K562 (cell line): Measurements from ENCODE around the gene MED13L. TPM values are rescaled to one million over a fixed set of nuclear protein-coding genes. Genes with fewer than 3 reads are reported as not detected.
A peak's percentile ranks its signal among the peaks of the same experiment; 100 is the strongest.

ENCODE experiments used
- ATAC-seq: fragments of 200-7000 bp; cut with Tn5 transposase; 3 replicates; pipeline ENCODE4 v1.9.1; 2020; ENCODE audit warnings: moderate library complexity
- BruUV-seq: library from RNA; stranded (reverse); fragments of 400-500 nt; replicated peaks from 2 replicates; lab custom pipeline; 2021; lab: Mats Ljungman, UMichigan
- CTCF ChIA-PET: fragments of 300-600 bp; formaldehyde crosslinking; extraction: SDS; loops from one replicate; lab custom pipeline; 2021; ENCODE audit warnings: low intra/inter-chr PET ratio; lab: Yijun Ruan, JAX
- POLR2A ChIA-PET: fragments of 300-600, 350-650 bp; sonication (Branson Sonifier 250); formaldehyde crosslinking; extraction: SDS; loops from one replicate; lab custom pipeline; 2021; ENCODE audit warnings: antibody characterized with exemption, inconsistent platforms; lab: Yijun Ruan, JAX
- DNase-seq, 4 experiments: peaks; one replicate each; pipeline versions ENCODE4 v3.0.0 to v3.0.0-alpha.2; 2011 to 2018; ENCODE audit warnings: low spot score in 3 of 4, mixed read lengths in 3 of 4; ENCODE audit errors: extremely low read depth in 1 of 4
- FAIRE-seq: peaks from 2 replicates; lab custom pipeline; 2011; peaks lifted over from hg19 to GRCh38; lab: Jason Lieb, UNC
- H2AFZ ChIP-seq: 2 replicates; pipeline ENCODE4 v1.6.0; 2011; ENCODE audit warnings: low read depth, low read length, control low read depth, inconsistent platforms
- H3K27ac ChIP-seq: fragments of 200-600 bp; 3 replicates; pipeline ENCODE4 v1.8.0; 2011; ENCODE audit warnings: low read depth, mild to moderate bottlenecking, control low read depth, inconsistent platforms, low read length, moderate library complexity, mixed read lengths; ENCODE audit errors: extremely low read depth
- H3K27me3 ChIP-seq, 2 experiments: fragments of 300-600 bp in 1 of 2; 2 replicates in 1 of 2; 3 replicates in 1 of 2; pipeline versions ENCODE4 v1.6.0 to v1.8.0; 2011; ENCODE audit warnings: inconsistent platforms in 2 of 2, low read length in 2 of 2, mild to moderate bottlenecking in 1 of 2, mixed read lengths in 1 of 2, moderate library complexity in 1 of 2; ENCODE audit not compliant: control insufficient read depth in 2 of 2, insufficient read depth in 2 of 2
- H3K36me3 ChIP-seq: fragments of 300-600 bp; 3 replicates; pipeline ENCODE4 v1.8.0; 2011; ENCODE audit warnings: mild to moderate bottlenecking, low read length, inconsistent platforms; ENCODE audit not compliant: control insufficient read depth, insufficient read depth
- H3K4me1 ChIP-seq, 2 experiments: fragments of 200-600 bp in 1 of 2; replicated peaks in 1 of 2; 2 replicates in 1 of 2; 3 replicates in 1 of 2; pipeline versions ENCODE4 v1.5.1 to v1.8.0; 2011; ENCODE audit warnings: inconsistent platforms in 2 of 2, low read length in 2 of 2, mild to moderate bottlenecking in 1 of 2, mixed read lengths in 1 of 2, moderate library complexity in 1 of 2; ENCODE audit not compliant: control insufficient read depth in 2 of 2, insufficient read depth in 2 of 2
- H3K4me2 ChIP-seq: 2 replicates; pipeline ENCODE4 v1.6.1; 2011; ENCODE audit warnings: low read length, control low read depth, inconsistent platforms, mixed read lengths; ENCODE audit not compliant: insufficient read depth
- H3K4me3 ChIP-seq: fragments of 200-600 bp; sonication (generic), shearing (Covaris generic); 2 replicates; pipeline ENCODE4 v1.5.1; 2016; ENCODE audit warnings: control low read depth, inconsistent platforms
- H3K79me2 ChIP-seq: fragments of 200-600 bp; 3 replicates; pipeline ENCODE4 v1.8.0; 2011; ENCODE audit warnings: low read length, inconsistent platforms; ENCODE audit not compliant: control insufficient read depth, insufficient read depth
- H3K9ac ChIP-seq, 2 experiments: 2 replicates each; pipeline versions ENCODE4 v1.6.0 to v1.6.1; 2011; ENCODE audit warnings: low read depth in 2 of 2, low read length in 2 of 2, control low read depth in 1 of 2, inconsistent platforms in 1 of 2, mild to moderate bottlenecking in 1 of 2, mixed read lengths in 1 of 2; ENCODE audit not compliant: insufficient read depth in 1 of 2
- H3K9me1 ChIP-seq: one replicate; pipeline ENCODE4 v1.6.0; 2011; ENCODE audit warnings: inconsistent platforms, mild to moderate bottlenecking, low read length, moderate library complexity; ENCODE audit not compliant: control insufficient read depth, insufficient read depth
- H3K9me3 ChIP-seq: replicated peaks from 2 replicates; pipeline ENCODE4 v1.5.1; 2011; ENCODE audit warnings: low read depth, low read length, inconsistent platforms; ENCODE audit not compliant: control insufficient read depth, insufficient read depth
- H4K20me1 ChIP-seq: replicated peaks from 2 replicates; pipeline ENCODE4 v1.6.1; 2011; ENCODE audit warnings: low read length, inconsistent platforms, mixed read lengths; ENCODE audit not compliant: control insufficient read depth, insufficient read depth
- C11orf30 ChIP-seq: fragments of 450-650 bp; IDR thresholded peaks from 2 replicates; pipeline ENCODE4 v1.6.1; 2016; ENCODE audit warnings: low read depth, mild to moderate bottlenecking
- CBFA2T3 ChIP-seq: fragments of 450-650 bp; IDR thresholded peaks from 2 replicates; pipeline ENCODE4 v1.6.1; 2017
- MAFF ChIP-seq: IDR thresholded peaks from 2 replicates; pipeline ENCODE4 v1.6.1; 2012; ENCODE audit warnings: low read length, improper control_type of control experiment
- MAFG ChIP-seq: fragments of 450-650 bp; conservative IDR thresholded peaks from 2 replicates; pipeline ENCODE4 v1.6.1; 2016; ENCODE audit warnings: missing genetic modification characterization, missing compliant biosample characterization
- MAFK ChIP-seq: IDR thresholded peaks from 2 replicates; pipeline ENCODE4 v1.6.1; 2011; ENCODE audit warnings: low read length, improper control_type of control experiment
- MTA1 ChIP-seq: fragments of 450-650 bp; IDR thresholded peaks from 2 replicates; pipeline ENCODE4 v1.6.1; 2017; ENCODE audit warnings: borderline replicate concordance
- PHF20 ChIP-seq: fragments of 450-650 bp; IDR thresholded peaks from 2 replicates; pipeline ENCODE4 v1.6.1; 2018; ENCODE audit not compliant: partially characterized antibody
- POLR2H ChIP-seq: IDR thresholded peaks from 2 replicates; pipeline ENCODE4 v1.6.1; 2016; ENCODE audit warnings: missing genetic modification characterization, low read depth, mild to moderate bottlenecking, control low read depth, missing compliant biosample characterization, moderate library complexity
- RB1 ChIP-seq: fragments of 450-650 bp; IDR thresholded peaks from 2 replicates; pipeline ENCODE4 v1.6.1; 2017; ENCODE audit warnings: low read depth, mild to moderate bottlenecking
- ZNF197 ChIP-seq: fragments of 200-800 bp; sonication (Bioruptor generic); IDR thresholded peaks from 2 replicates; pipeline ENCODE4 v1.6.1; 2016; ENCODE audit warnings: low read depth, missing genetic modification characterization, missing compliant biosample characterization
- ZNF316 ChIP-seq: fragments of 450-650 bp; IDR thresholded peaks from 2 replicates; pipeline ENCODE4 v1.6.1; 2016
- ZNF436 ChIP-seq: fragments of 250-450, 450-650 bp; sonication (Bioruptor Pico); formaldehyde crosslinking; IDR thresholded peaks from 2 replicates; pipeline ENCODE4 v1.7.0; 2020; ENCODE audit warnings: mild to moderate bottlenecking
- ZNF583 ChIP-seq: fragments of 250-450 bp; sonication (Bioruptor Pico); IDR thresholded peaks from 2 replicates; pipeline ENCODE4 v1.4.0; 2020
- WGBS: fragments of 100-300 bp; shearing (Covaris generic); methylation state at CpG from one replicate; pipeline ENCODE4 v1.1.6; 2016; ENCODE audit warnings: low coverage, mixed read lengths; ENCODE audit not compliant: insufficient coverage; ENCODE audit errors: missing lambda C conversion rate; 5-methylcytosine and 5-hydroxymethylcytosine counted together
- in situ Hi-C: fragments of 300-500 bp; cut with MboI; formaldehyde crosslinking; loops from 4 replicates; pipeline ENCODE4 v1.15.0; 2018; ENCODE audit warnings: inconsistent platforms, mixed read lengths
- intact Hi-C: fragments of 100-400 bp; cut with micrococcal nuclease; formaldehyde crosslinking; loops from 2 replicates; pipeline ENCODE4 v1.14.2; 2022
- polyA plus RNA-seq, 8 experiments: library from polyadenylated mRNA; depleted of rRNA in 4 of 8; stranded (reverse) in 5 of 8; unstranded in 3 of 8; fragments of >200 nt; fragmentation: Nextera tagmentation in 2 of 8; fragmentation: Illumina TruSeq in 1 of 8; extraction: Ambion mirVana in 2 of 8; extraction: Trizol in 1 of 8; gene quantifications; 2 replicates each; pipeline versions ENCODE4 v1.2.1 to v1.2.3, GENCODE V29; 2011 to 2014; ENCODE audit warnings: inconsistent platforms in 1 of 8, missing spikeins in 1 of 8
- total RNA-seq, 7 experiments: library from RNA; depleted of rRNA in 6 of 7; stranded (reverse); fragments of >200 nt in 6 of 7; fragmentation: Illumina TruSeq in 2 of 7; extraction: Trizol in 2 of 7; gene quantifications; 2 replicates each; pipeline versions ENCODE4 v1.2.1 to v1.2.3, GENCODE V29; 2011 to 2021; ENCODE audit warnings: low replicate concordance in 1 of 7

MED13L gene
- total and polyA plus RNA-seq, 9 of the 15 experiments (the other 6 are each of a cell fraction or from before 2014, with no cell fraction given), result 13.4 to 90.3 (median 36.9) TPM

GRCh38 chr12:116274551-116275375 is 2.7 kb downstream of the MED13L start:
- peaks cover 71% of the 10 kb centered on the region for H3K79me2 ChIP-seq
- WGBS, result 9% methylated on average over 5 of the region's 5 CpGs
- H3K4me2 ChIP-seq, result no peak overlapping the region; the same call in 1 of the 2 replicates
- no peak for ATAC-seq
- H2AFZ ChIP-seq, result no peak overlapping the region
- H4K20me1 ChIP-seq, result peaks cover 16% of the 10 kb centered on the region; the same call in 1 of the 2 replicates
- ChIA-PET POLR2A (no interaction called here), CTCF (no interaction called here)
- H3K9ac ChIP-seq, result peak overlapping the region in 1 of 2 experiments; percentile 7; a peak in 1 of 4 replicates
- peak; percentile 68; the same call in 1 of the 2 replicates for TF ChIP-seq MAFK
- TF ChIP-seq MTA1, result no peak
- peak; percentile 89 for TF ChIP-seq C11orf30
- TF ChIP-seq ZNF316, result peak; percentile 96
- peak; percentile 40; the same call in 1 of the 2 replicates for TF ChIP-seq ZNF436 (CRISPR knock-in tag)
- TF ChIP-seq MAFG (tag), result peak; percentile 83
- no peak for TF ChIP-seq ZNF583
- 0 out of 2 replicates have a peak, but pooled peaks have one; percentile 5 for TF ChIP-seq CBFA2T3
- peak; percentile 70 for TF ChIP-seq MAFF
- TF ChIP-seq ZNF197 (CRISPR knock-in tag), result no peak
- no peak for TF ChIP-seq POLR2H
- no peak for TF ChIP-seq RB1
- no peak for TF ChIP-seq PHF20
- no TSS peak for BruUV-seq
- H3K36me3 ChIP-seq, result no peaks in the 10 kb centered on the region
- H3K4me3 ChIP-seq, result peak overlapping the region; percentile 10; the same call in 1 of the 2 replicates
- intact Hi-C loops (loop anchor here (5.0 kb wide), 1 partner anchor 83 kb away; no protein-coding TSS in a partner anchor), in situ Hi-C loops (no loop called here)
- peaks cover 12 to 20% of the 10 kb centered on the region in 2 experiments; a peak in 4 of 5 replicates for H3K4me1 ChIP-seq
- no peaks in the 10 kb centered on the region for H3K27me3 ChIP-seq
- H3K9me3 ChIP-seq, result no peaks in the 10 kb centered on the region
- H3K27ac ChIP-seq, result no peak overlapping the region
- DNase-seq, result no peak
- FAIRE-seq, result peak; percentile 11
- no peaks in the 10 kb centered on the region for H3K9me1 ChIP-seq
